ENCODE results near the gene HTT-AS. TPM values are rescaled to one million over a fixed set of nuclear protein-coding genes. Genes with fewer than 3 reads are reported as not detected.

HTT-AS gene
- total and polyA plus RNA-seq, 2 experiments from 2014 or later: not detected

DNA sequence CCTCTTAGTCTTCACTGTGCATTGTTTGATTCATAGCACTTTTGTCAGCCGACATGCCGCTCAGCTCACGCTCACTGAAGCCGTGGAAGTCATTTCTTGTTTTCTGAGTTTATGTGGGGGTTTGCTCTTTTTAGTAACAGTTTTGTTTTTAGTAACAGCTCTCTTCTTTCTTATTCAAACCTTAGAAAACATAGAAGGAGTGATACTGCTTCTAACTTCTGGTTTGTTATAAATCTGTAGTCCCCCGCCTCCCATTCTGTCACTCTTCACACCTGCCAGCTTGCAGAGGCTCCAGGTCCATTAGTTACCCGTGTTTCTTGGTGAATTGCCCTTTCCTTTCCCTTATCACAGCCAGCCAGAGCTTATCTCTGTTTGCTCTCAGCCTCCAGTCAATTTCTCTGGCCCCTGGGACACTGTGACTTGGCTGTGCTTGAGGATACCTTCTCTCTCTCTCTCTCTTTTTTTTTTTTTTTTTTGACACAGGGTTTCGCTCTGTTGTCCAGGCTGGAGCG lies 60.4 kb downstream of the HTT-AS start:
- 46% methylated on average over 6 of the region's 8 CpGs for WGBS (ENCODE audit: low lambda C conversion rate, missing lambda C conversion rate)
- peak; percentile 70 for DNase-seq (ENCODE audit: low spot score)
- no peaks in the 10 kb centered on the region for H3K9me2 ChIP-seq (replicated peaks; ENCODE audit: insufficient read depth)
- H3K4me3 ChIP-seq: no peak overlapping the region
- H3K4me2 ChIP-seq: peak overlapping the region; percentile 57
- H3K36me3 ChIP-seq (replicated peaks; ENCODE audit: insufficient read depth, low read depth): no peaks in the 10 kb centered on the region
- H3K9me3 ChIP-seq (ENCODE audit: low read depth): no peaks in the 10 kb centered on the region
- H4K20me1 ChIP-seq (ENCODE audit: insufficient read depth, poor library complexity, severe bottlenecking): no peaks in the 10 kb centered on the region
- peaks cover 14% of the 10 kb centered on the region for H3K4me1 ChIP-seq (ENCODE audit: insufficient read depth)
- no peak overlapping the region for H2AFZ ChIP-seq
- H3K79me2 ChIP-seq: no peaks in the 10 kb centered on the region
- no peaks in the 10 kb centered on the region for H3K27me3 ChIP-seq
- TF ChIP-seq, protein P1, sequence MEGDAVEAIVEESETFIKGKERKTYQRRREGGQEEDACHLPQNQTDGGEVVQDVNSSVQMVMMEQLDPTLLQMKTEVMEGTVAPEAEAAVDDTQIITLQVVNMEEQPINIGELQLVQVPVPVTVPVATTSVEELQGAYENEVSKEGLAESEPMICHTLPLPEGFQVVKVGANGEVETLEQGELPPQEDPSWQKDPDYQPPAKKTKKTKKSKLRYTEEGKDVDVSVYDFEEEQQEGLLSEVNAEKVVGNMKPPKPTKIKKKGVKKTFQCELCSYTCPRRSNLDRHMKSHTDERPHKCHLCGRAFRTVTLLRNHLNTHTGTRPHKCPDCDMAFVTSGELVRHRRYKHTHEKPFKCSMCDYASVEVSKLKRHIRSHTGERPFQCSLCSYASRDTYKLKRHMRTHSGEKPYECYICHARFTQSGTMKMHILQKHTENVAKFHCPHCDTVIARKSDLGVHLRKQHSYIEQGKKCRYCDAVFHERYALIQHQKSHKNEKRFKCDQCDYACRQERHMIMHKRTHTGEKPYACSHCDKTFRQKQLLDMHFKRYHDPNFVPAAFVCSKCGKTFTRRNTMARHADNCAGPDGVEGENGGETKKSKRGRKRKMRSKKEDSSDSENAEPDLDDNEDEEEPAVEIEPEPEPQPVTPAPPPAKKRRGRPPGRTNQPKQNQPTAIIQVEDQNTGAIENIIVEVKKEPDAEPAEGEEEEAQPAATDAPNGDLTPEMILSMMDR (IDR thresholded peaks at IDR 0.05; ENCODE audit: poor library complexity): no peak
- no peak for TF ChIP-seq EZH2phosphoT487 (IDR thresholded peaks at IDR 0.05; ENCODE audit: low read depth, severe bottlenecking, unreplicated experiment)
- no peak for TF ChIP-seq EZH2 (IDR thresholded peaks at IDR 0.05; ENCODE audit: borderline replicate concordance)
- H3K27ac ChIP-seq: peak overlapping the region; percentile 41

Small RNA genes lying within 50 kb of the gene (small RNA-seq; reads per million reads assigned to genes)
- gene RF02134 (not detected), gene RF02135 (not detected), gene RNU6-204P (not detected)

Other genes starting within 250 kb of the HTT-AS start
- gene ADD1, start 230.7 kb downstream of the HTT-AS start, total RNA-seq: 143 and 179 TPM in 2 replicates
- 174 and 208 TPM in 2 replicates for gene ADD1, start 230.7 kb downstream of the HTT-AS start, polyA plus RNA-seq
- gene NOP14, start 111.1 kb downstream of the HTT-AS start, total RNA-seq: 18.2 and 22.7 TPM in 2 replicates
- gene NOP14, start 111.1 kb downstream of the HTT-AS start, polyA plus RNA-seq: 18.8 and 21.7 TPM in 2 replicates
- 4.9 and 5.4 TPM in 2 replicates for gene GRK4, start 111.0 kb downstream of the HTT-AS start, total RNA-seq
- 5.5 and 6.1 TPM in 2 replicates for gene GRK4, start 111.0 kb downstream of the HTT-AS start, polyA plus RNA-seq
- gene HTT, start 143 bp upstream of the HTT-AS start, total RNA-seq: 30.6 and 33.9 TPM in 2 replicates
- gene HTT, start 143 bp upstream of the HTT-AS start, polyA plus RNA-seq: 9.5 and 12.4 TPM in 2 replicates
- 0.08 and 0.57 TPM in 2 replicates for gene MSANTD1, start 174.6 kb upstream of the HTT-AS start, total RNA-seq
- gene MSANTD1, start 174.6 kb upstream of the HTT-AS start, polyA plus RNA-seq: 0.30 and 0.51 TPM in 2 replicates
- gene RGS12, start 218.5 kb upstream of the HTT-AS start, total RNA-seq: 22.5 and 33.6 TPM in 2 replicates
- 19.6 and 31.9 TPM in 2 replicates for gene RGS12, start 218.5 kb upstream of the HTT-AS start, polyA plus RNA-seq

Measured in hepatocyte (in vitro differentiated cells).